22Rv1 (cell line): ENCODE data around the gene JPH3.

Source experiments
- CTCF ChIP-seq: fragments of 450-650 bp; IDR thresholded peaks from 2 replicates; pipeline ENCODE4 v1.5.1; 2017; ENCODE audit warnings: mild to moderate bottlenecking
- ZFX ChIP-seq: fragments of 450-650 bp; IDR thresholded peaks from 2 replicates; pipeline ENCODE4 v1.6.1; 2017; ENCODE audit warnings: antibody characterized with exemption, borderline replicate concordance

GRCh38 chr16:87658564-87659225, 56.4 kb downstream of the JPH3 start:
- no peak for TF ChIP-seq CTCF
- no peak for TF ChIP-seq ZFX
